NB4 (cell line): ENCODE data around the gene KDSR.

ENCODE experiments used
- DNase-seq: peaks from one replicate; pipeline ENCODE4 v3.0.0; 2010; ENCODE audit warnings: low read depth
- H3K4me3 ChIP-seq: one replicate; pipeline ENCODE4 v1.5.1; 2011; ENCODE audit warnings: mild to moderate bottlenecking, low read depth, low read length, moderate library complexity
- MYC ChIP-seq: IDR thresholded peaks from 2 replicates; pipeline ENCODE4 v1.6.1; 2011; ENCODE audit warnings: low read depth, low read length
- POLR2A ChIP-seq: IDR thresholded peaks from 2 replicates; pipeline ENCODE4 v1.6.1; 2011; ENCODE audit warnings: mild to moderate bottlenecking; ENCODE audit not compliant: insufficient read length; ENCODE audit errors: extremely low read depth
- TF ChIP-seq, protein P1 (sequence below): IDR thresholded peaks from one replicate; pipeline ENCODE4 v1.5.1; 2012; ENCODE audit warnings: low read depth, low read length
- TF ChIP-seq, protein P2 (sequence below): IDR thresholded peaks from 2 replicates; pipeline ENCODE4 v1.6.1; 2011; ENCODE audit warnings: low read depth, low read length

Gene KDSR

DNA sequence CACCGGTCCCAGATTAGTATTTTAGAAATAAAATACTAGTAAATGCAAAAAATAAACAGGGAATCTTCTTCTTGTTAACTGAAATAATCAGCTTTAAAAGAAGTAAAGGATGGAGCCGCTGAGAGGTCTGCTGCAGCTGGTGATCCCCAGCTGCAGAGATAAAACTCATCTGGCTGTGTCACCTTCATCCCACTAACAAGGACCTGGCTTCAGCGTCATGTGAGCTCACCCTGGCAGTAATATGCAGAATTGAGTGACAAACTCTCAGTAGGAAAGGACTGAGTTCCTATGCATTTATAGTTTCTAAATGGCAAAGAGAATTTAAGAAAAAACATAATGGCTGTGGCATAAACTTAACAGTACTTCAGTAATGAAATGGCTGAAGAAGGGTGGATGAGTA is 27.9 kb upstream of the KDSR start:
- TF ChIP-seq, protein P1, sequence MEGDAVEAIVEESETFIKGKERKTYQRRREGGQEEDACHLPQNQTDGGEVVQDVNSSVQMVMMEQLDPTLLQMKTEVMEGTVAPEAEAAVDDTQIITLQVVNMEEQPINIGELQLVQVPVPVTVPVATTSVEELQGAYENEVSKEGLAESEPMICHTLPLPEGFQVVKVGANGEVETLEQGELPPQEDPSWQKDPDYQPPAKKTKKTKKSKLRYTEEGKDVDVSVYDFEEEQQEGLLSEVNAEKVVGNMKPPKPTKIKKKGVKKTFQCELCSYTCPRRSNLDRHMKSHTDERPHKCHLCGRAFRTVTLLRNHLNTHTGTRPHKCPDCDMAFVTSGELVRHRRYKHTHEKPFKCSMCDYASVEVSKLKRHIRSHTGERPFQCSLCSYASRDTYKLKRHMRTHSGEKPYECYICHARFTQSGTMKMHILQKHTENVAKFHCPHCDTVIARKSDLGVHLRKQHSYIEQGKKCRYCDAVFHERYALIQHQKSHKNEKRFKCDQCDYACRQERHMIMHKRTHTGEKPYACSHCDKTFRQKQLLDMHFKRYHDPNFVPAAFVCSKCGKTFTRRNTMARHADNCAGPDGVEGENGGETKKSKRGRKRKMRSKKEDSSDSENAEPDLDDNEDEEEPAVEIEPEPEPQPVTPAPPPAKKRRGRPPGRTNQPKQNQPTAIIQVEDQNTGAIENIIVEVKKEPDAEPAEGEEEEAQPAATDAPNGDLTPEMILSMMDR: no peak
- TF ChIP-seq MYC: no peak
- TF ChIP-seq POLR2A: no peak
- TF ChIP-seq, protein P2, sequence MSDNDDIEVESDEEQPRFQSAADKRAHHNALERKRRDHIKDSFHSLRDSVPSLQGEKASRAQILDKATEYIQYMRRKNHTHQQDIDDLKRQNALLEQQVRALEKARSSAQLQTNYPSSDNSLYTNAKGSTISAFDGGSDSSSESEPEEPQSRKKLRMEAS: no peak
- DNase-seq: no peak
- H3K4me3 ChIP-seq: no peak overlapping the region

DNA sequence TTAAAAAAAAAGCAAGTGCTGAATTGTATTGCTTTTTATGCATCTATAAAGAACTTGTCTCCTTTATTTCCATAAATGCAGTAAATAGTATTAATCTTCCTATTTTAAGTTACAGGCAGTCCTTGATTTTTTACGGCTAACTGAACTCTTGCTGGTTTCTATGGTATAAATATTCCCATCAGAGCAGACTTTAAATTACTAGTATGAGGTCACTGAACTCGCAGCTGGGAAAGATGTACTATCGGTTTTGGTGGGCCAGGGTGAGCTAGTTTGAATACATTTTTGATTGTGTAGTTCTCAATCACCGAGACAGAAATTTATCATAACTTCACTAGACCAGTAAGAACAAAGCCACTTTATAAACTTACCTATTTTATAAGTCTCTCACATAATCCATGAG is 20.9 kb upstream of the KDSR start:
- no peak overlapping the region for H3K4me3 ChIP-seq
- DNase-seq: no peak
- TF ChIP-seq MYC (no peak), POLR2A (no peak)
- TF ChIP-seq, protein P1: no peak
- TF ChIP-seq, protein P2: no peak

DNA sequence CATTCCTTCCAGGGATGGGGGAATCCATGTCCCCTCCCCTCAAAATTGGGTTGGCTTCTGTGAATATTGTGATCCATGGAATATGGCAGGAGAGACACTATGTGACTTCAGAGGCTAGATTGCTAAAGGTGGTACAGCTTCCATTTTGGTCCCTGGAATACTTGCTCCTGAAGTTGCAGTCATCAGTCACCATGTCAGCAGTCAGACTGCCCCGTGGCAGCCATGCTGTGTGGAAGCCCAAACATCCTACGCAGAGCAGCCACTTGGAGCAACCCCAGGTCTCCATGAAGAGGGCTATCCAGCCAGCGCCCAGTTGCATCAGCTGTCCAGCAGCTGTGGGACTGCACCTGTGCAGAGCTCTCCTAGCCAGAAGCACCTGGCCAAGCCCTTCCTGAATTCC is 15.8 kb upstream of the KDSR start:
- H3K4me3 ChIP-seq: no peak overlapping the region
- no peak for TF ChIP-seq POLR2A
- TF ChIP-seq, protein P2: no peak
- no peak for DNase-seq

DNA sequence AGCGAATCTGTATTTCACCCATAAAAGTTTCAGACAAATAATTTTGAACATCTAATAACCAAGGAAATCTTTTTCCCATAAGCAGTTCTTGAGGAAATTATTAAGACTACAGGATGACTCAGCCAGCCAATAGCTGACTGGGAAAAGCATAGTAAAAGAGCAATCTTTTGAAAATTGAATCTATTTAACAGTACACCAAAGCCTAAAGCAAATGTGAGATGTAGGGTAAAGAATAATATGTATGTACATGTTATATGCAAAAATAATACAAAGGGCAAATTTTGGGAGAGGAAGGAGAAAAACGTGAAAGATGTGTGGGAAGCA is 12.6 kb upstream of the KDSR start:
- TF ChIP-seq, protein P1: no peak
- TF ChIP-seq, protein P2: no peak
- no peak for TF ChIP-seq POLR2A
- no peak for TF ChIP-seq MYC
- no peak overlapping the region for H3K4me3 ChIP-seq
- DNase-seq: no peak

DNA sequence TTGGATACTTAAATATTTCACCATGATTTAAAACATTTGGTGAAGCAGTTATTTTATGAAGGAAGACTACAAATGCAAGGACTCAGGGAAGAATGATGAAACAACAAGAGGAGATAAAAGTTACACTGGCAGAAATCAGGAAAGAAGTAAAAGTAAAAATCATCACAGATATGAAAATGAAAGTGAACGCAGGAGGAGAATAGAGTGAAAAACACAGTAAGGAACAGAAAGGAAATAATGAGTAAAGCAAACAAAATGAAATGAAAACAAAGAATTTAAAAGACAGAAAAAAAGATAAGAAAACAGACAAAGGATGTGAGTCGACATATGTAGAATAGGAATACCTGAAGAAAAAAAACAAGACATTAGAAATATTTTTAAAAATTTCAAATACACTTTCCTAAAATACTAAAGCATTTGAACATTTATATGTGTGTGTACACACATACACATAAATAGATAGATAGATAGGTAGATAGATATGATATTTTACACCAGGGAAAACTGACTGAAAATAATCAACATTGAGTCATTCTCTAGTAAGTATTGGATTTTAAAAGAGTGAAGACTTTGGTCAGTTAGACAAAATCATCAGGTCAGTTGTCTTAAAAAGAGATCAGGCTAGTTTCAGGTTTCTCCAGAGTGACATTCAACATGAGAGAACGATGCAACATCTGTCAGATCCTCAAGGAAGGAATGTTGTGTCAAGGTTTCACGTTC is 12.1 kb upstream of the KDSR start:
- no peak for DNase-seq
- TF ChIP-seq POLR2A (no peak), MYC (no peak)
- TF ChIP-seq, protein P2: no peak
- TF ChIP-seq, protein P1: no peak
- no peak overlapping the region for H3K4me3 ChIP-seq

DNA sequence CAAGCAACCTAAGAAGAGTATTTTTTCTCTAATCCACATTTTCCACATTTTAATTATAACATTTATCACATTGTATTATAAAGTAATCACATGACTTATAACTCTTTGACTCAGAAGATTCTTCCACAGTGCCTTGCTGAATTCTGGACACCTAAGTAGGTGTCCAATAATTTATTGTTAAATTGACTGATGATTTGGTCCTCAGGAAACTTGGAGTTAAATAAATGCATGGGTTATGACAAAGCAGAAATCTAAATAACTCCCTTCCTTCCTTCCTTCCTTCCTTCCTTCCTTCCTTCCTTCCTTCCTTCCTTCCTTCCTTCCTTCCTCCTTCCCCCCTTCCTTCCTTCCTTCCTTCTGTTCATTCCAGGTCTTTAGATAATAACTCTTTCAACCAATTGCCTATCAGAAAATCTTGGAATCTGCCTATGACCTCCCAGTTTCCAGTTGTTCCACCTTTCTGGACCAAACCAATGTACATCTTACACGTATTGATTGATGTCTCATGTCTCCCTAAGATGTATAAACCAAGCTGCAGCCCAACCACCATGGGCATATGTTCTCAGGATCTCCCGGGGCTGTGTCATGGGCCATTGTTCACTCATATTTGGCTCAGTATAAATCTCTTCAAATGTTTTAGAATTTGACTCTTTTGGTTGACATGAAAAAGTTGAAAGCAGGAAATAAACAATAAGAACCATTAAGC is 10.4 kb upstream of the KDSR start:
- no peak for TF ChIP-seq MYC
- no peak for TF ChIP-seq POLR2A
- TF ChIP-seq, protein P1: no peak
- TF ChIP-seq, protein P2: no peak
- no peak overlapping the region for H3K4me3 ChIP-seq
- DNase-seq: no peak
